Posterior cingulate gyrus (tissue), 11 donors: Measurements from ENCODE around the gene CCDC40.
A peak's percentile ranks its signal among the peaks of the same experiment; 100 is the strongest.

ENCODE experiments used
- DNase-seq, 10 donors: peaks; one replicate each; pipeline versions ENCODE4 v3.0.0 to v3.0.0-alpha.2; 2020 to 2021; ENCODE audit warnings: mixed read lengths in 3 of 10
- intact Hi-C: fragments of 100-400 bp; cut with DNase I; formaldehyde crosslinking; loops from one replicate; pipeline ENCODE4 v1.15.1; 2023

The CCDC40 gene

DNA sequence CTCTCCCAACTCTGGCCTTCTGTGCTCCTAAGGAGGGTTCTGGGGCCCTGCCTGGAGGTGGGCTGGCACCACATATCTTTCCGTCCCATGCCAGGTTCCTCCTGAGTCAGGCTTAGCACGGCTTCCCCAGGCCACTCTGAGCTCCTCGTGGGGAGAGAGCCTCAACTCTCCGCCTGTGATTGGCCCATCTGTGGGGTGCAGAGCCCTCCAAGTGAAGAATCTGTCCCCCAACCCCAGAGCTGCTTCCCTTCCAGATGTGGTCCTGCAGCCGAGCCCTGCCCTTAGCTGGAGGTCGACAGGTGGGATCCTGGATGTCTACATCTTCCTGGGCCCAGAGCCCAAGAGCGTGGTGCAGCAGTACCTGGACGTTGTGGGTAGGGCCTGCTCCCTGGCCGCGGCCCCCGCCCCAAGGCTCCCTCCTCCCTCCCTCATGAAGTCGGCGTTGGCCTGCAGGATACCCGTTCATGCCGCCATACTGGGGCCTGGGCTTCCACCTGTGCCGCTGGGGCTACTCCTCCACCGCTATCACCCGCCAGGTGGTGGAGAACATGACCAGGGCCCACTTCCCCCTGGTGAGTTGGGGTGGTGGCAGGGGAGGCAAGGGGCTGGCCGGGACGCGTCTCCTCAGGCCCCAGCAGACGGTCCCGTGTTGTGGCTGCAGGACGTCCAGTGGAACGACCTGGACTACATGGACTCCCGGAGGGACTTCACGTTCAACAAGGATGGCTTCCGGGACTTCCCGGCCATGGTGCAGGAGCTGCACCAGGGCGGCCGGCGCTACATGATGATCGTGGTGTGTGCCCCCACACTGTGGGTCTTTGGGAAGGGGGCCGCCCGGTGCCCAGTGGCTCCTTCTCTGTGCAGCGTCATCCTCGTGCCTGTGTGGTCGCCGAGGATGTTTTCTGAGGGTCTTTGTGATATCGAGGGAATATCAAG, 71.9 kb downstream of the CCDC40 start:
- peak in 3 of 10 donors; percentile 2 to 74 (median 71) for DNase-seq
- intact Hi-C loops = loop anchor here (10.0 kb wide), 1 partner anchor 156 kb away; the partner anchor contains the start of gene RNF213

DNA sequence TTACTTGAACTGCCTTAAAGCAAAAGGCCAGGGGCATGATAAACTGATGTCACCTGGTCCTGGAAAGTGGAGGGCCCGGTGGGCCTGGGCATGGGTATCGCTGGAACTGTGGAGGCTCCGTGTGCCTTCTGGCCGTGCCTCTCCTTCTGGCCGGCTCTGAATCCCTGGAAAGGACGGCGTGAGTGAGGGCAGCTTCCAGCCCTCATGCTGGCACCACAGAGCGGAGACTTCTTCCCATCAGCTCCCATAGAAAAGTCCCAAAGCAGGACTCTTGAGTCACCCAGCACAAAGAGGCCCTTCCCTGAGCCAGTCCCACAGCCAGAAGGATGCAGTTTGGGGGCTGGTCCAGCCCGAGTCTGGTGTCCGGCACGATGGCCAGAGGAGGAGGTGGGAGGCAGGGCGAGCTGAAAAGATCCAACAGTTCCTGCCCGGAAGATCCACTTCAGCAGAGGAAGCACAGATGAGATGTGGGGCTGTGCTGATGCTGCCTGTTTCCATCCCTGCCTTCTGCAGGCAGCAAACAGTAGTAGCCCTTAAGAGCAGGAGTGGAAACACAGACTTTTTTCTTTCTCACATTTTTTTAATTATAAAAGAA, 72.7 kb downstream of the CCDC40 start:
- intact Hi-C loops = loop anchor here (10.0 kb wide), 1 partner anchor 156 kb away; the partner anchor contains the start of gene RNF213
- peak in 1 of 10 donors; percentile 55 for DNase-seq

DNA sequence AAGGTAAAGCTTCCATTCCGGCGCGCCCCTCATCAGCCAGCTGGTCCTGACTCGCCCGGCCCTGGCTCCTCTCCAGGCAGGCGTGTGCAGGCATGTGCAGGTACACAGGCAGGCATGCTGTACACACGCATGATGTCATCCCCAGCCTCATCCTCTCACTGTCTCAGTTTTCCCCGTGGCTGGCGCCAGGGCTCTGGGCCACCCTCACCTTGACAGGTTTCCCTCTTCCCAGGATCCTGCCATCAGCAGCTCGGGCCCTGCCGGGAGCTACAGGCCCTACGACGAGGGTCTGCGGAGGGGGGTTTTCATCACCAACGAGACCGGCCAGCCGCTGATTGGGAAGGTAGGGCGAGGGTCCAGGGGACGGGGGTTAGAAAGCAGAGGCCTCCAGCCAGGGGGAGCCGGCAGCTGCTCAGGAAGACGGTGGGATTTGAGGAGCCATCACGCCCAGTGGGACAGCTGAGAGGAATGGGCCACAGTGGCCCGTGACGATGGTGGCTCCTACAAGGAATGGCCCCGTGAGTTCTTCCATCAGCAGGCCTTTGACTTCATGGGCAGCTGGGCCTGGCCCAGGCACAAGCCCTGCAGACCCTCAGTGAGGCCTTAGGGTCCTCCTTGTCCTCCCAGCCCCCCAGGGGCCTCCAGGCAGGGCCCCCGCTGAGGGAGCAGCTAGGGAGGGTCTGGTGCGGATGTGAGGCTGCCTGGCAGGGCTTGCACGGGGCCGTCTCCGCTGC, 73.4 kb downstream of the CCDC40 start:
- intact Hi-C loops = loop anchor here (10.0 kb wide), 1 partner anchor 155 kb away; the partner anchor contains the start of gene RNF213
- peak in 2 of 10 donors; percentile 75 to 79 for DNase-seq

- DNase-seq = peak in 1 of 10 donors; percentile 42
- intact Hi-C loops = no loop called here
These were observed 74.0 kb downstream of the CCDC40 start for GRCh38 chr17:80110447-80110812.

DNA sequence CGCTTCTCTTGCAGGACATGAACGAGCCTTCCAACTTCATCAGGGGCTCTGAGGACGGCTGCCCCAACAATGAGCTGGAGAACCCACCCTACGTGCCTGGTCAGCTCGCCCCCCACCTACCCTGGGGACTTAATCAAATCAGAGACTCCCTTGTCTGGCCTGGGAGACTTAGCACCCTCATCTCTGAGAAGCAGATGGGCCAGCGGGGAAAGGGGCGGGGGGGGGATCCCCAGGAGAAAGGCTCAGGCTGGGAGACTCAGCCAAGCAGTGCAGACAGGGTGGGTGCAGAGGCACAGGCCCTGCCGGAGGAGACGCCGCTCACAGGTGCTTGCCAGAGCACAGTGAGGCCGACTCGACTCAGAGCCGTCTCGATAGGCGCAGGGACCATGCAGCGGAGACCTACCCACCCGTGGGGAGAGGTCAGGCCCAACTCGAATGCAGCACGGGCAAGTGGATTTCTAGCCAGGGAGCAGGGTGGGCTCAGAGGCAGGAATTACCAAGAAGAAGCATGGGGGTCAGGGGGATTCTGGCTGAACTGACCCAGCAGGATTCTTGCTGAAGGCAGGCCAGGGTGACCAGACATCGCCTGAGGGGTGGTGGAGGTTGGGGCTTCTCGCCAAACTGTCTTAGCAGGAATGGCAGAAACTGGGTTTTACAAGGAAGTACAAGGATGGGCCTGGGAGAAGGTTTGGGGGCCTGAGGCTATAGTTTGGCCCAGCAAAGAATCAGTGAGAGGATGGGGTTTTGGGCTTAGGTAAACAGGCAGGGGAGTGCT, 74.7 kb downstream of the CCDC40 start:
- intact Hi-C loops = no loop called here
- peak in 2 of 10 donors; percentile 73 to 79 for DNase-seq

DNA sequence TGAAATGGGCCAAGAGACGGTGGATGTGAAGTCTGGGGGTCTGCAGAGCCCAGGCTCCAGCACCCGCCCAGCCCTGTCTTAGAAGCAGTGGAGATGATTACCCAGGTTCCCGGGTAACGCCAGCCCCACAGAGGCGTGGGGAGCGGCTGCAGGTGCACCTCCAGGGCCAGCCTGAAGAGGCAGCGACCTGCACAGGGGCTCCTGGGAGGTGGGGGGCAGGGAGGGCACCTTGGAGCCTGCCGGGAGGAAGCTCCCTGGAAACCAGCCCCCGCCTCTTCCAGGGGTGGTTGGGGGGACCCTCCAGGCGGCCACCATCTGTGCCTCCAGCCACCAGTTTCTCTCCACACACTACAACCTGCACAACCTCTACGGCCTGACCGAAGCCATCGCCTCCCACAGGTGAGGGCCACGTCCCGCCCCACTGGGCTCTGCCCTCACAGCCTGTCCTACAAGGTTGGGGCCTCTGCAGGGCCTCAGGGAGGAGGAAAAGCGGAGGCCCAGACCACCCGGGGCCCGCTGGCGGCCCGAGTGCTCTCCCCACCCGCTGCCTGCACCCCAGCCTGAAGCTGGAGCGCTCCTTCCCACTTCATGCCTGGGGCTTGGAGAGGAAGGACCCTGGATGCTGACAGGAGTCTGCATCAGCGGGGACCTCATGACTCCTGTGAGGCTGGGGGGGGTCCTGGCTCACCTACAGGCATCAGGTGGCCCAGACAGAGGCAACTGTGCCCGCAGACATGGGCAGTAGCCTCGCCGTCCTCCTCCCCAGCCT, 75.4 kb downstream of the CCDC40 start:
- intact Hi-C loops = no loop called here
- DNase-seq = peak in 2 of 10 donors; percentile 67 to 69

GRCh38 chr17:80112471-80113032, 76.1 kb downstream of the CCDC40 start:
- DNase-seq = peak in 2 of 10 donors; percentile 59 to 78
- intact Hi-C loops = no loop called here

DNA sequence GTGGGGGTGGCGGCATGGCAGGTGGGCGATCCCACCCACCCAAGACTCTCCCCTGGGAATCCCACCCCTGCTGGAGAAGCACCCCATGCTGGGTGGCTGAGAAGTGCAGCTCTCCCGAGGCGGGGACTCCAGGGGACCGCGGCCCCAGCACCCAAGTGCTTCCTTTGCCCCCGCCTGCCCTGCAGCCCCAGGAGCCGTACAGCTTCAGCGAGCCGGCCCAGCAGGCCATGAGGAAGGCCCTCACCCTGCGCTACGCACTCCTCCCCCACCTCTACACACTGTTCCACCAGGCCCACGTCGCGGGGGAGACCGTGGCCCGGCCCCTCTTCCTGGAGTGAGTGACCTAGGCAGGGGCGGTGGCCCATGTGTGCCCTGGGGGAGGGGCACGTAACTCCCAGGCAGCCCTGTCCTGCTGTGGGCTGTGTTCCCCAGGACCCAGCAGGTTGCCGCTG, 76.6 kb downstream of the CCDC40 start:
- DNase-seq = peak in 2 of 10 donors; percentile 52 to 78
- intact Hi-C loops = no loop called here

DNA sequence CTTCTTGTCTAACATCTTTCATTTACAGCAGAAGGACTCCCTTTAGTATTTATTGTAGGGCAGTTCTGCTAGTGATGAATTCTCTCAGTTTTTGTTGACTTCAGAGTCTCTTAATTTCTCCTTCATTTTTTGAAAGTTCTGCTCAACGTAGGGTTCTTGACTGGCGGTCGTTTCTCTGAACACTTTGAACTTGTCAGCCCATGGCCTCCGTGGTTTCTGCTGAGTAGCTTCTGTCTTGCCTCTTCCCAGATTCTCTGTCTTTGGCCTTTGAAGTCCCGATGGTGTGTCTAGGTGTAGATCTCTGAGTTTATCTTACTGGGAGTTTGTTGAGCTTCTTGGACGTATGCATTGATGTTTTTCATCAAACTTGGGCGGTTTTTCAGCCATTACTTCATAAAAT, 78.3 kb downstream of the CCDC40 start:
- intact Hi-C loops = no loop called here
- DNase-seq = no peak

DNA sequence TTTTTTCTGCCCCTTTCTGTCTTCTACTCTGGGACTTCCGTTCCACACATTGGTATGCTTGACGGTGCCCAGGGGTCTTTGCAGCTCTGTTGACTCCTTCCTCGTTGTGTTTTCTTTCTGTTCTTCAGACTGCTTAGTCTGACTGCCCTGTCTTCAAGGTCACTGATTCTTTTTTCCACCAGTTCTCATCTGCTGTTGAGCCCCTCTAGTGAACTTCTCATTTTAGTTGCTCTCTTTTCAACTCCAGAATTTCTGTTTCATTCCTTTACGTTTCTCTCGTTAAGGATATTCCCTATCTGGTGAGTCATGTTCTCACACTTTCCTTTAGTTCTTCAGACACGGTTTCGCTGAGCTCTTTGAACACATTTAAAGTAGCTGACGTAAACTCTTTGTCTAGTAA, 78.7 kb downstream of the CCDC40 start:
- intact Hi-C loops = no loop called here
- no peak for DNase-seq

- DNase-seq = peak in 1 of 10 donors; percentile 35
- intact Hi-C loops = no loop called here
These were observed 80.0 kb downstream of the CCDC40 start for GRCh38 chr17:80116276-80116920.

DNA sequence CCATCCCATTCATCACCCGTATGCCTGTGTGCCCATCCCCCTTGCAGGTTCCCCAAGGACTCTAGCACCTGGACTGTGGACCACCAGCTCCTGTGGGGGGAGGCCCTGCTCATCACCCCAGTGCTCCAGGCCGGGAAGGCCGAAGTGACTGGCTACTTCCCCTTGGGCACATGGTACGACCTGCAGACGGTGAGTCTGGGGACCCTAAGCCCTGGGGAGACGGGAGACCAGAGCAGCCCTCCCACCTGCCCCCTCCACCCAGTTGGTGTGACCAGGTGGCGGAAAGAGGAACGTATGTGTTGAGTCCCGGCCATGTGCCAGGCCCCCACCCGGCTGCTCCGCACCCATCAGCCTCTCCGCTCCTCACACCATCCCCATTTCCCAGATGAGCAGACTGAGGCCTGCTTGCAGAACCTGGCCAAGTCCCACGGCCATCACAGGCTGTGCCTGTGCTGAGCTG, 80.5 kb downstream of the CCDC40 start:
- DNase-seq = peak in 2 of 10 donors; percentile 50 to 78
- intact Hi-C loops = no loop called here

- intact Hi-C loops = no loop called here
- peak in 2 of 10 donors; percentile 64 to 70 for DNase-seq
These were observed 81.3 kb downstream of the CCDC40 start for GRCh38 chr17:80117491-80118401.

DNA sequence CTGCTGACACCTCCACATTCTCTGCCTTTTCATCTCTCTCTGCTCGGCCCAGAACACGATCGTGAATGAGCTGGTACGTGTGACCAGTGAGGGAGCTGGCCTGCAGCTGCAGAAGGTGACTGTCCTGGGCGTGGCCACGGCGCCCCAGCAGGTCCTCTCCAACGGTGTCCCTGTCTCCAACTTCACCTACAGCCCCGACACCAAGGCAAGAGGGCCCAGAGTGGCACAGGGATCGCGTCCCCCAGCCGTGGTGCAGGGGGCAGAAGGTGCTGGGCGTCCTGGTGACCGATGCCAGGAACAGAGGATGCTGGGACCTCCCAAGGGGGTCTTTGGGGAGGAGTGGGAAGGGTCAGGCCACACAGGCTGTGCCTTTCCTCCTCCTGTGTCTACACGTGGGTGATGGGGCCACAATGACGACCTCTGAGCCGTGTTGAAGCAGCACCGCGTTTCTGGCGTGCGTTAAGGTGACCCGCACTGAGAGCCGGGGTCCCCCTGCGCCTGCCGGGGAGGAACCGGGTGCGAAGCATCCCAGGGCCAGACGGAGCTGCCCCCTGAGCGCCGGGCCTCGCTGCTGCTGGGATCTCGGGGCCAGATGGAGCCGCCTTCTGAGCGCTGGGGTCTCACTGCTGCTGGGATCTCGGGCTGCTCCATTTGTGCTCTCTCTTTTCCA, 82.3 kb downstream of the CCDC40 start:
- intact Hi-C loops = no loop called here
- DNase-seq = peak in 2 of 10 donors; percentile 63 to 66

DNA sequence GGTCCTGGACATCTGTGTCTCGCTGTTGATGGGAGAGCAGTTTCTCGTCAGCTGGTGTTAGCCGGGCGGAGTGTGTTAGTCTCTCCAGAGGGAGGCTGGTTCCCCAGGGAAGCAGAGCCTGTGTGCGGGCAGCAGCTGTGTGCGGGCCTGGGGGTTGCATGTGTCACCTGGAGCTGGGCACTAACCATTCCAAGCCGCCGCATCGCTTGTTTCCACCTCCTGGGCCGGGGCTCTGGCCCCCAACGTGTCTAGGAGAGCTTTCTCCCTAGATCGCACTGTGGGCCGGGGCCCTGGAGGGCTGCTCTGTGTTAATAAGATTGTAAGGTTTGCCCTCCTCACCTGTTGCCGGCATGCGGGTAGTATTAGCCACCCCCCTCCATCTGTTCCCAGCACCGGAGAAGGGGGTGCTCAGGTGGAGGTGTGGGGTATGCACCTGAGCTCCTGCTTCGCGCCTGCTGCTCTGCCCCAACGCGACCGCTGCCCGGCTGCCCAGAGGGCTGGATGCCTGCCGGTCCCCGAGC, 82.9 kb downstream of the CCDC40 start:
- intact Hi-C loops = no loop called here
- DNase-seq = peak in 2 of 10 donors; percentile 59 to 67

- peak in 1 of 10 donors; percentile 58 for DNase-seq
- intact Hi-C loops = no loop called here
These were observed 83.4 kb downstream of the CCDC40 start for GRCh38 chr17:80119839-80120238.
